ENCODE results near the gene TWNK.

Gene TWNK

DNA sequence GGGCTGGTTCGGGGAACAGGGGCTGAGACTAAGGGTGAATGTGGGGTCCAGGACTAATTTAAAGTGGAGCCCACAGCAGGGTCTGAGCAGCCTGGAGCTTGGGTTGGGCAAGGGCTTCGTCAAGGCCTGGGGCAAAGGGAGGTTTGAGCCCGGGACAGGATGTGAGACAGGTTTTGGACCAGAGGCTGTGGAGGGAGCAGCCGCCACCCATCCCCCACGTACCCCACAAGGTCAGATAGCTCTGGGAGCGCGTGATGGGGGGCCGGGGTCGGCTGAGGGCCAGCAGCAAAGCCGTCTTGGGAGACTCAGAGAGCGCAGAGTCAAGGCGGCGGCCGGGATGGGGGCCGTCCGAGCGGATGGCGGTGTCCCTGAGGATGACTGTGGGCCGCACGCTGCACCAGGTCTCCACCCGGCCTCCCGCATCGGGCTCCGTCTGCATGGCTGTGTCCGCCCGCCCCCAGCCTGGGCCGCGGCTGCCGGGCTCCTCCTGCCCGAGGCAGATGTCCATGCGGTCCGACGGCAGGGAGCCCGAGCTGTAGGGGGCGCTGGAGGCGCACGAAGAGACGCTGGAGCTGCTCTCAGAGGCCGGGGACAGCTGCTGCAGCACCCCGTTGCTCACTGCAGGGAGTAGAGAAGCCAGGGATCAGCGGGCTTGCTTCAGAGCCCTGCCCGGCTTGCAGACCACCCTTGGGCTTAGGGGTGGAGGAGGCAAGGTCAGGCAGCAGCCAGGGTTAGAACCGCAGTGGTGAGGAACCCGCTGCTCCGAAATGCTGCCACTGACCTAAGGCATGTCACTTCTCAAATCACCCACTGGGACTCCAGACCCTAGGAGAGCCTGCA is 31.5 kb downstream of the TWNK start (continued):
- TF ChIP-seq ZNF214 (tag by site-specific recombination; IDR thresholded peaks at IDR 0.05; ENCODE audit: borderline replicate concordance) (no peak), BCL11B (tag by site-specific recombination; IDR thresholded peaks at IDR 0.05; ENCODE audit: low read depth) (0 out of 2 replicates have a peak, but pooled peaks have one; percentile 45), MEIS1 (CRISPR knock-in tag; IDR thresholded peaks at IDR 0.05; ENCODE audit: borderline replicate concordance) (no peak), ZNF10 (tag by site-specific recombination; IDR thresholded peaks at IDR 0.05) (0 out of 2 replicates have a peak, but pooled peaks have one; percentile 16), GLI4 (tag by site-specific recombination; IDR thresholded peaks at IDR 0.05) (no peak), ZNF544 (tag by site-specific recombination; IDR thresholded peaks at IDR 0.05) (no peak), ZNF366 (tag by site-specific recombination; conservative IDR thresholded peaks at IDR 0.05) (no peak), ZNF560 (tag by site-specific recombination; IDR thresholded peaks at IDR 0.05; ENCODE audit: borderline replicate concordance) (no peak), ZNF175 (tag by site-specific recombination; IDR thresholded peaks at IDR 0.05) (no peak), ZNF768 (tag by site-specific recombination; IDR thresholded peaks at IDR 0.05) (no peak), ZNF350 (tag by site-specific recombination; IDR thresholded peaks at IDR 0.05) (no peak), EGR2 (tag by site-specific recombination; IDR thresholded peaks at IDR 0.05; ENCODE audit: low read depth) (no peak), ZNF677 (tag by site-specific recombination; IDR thresholded peaks at IDR 0.05) (no peak), ZNF654 (tag by site-specific recombination; IDR thresholded peaks at IDR 0.05; ENCODE audit: low read depth) (peak; percentile 71), ZNF623 (tag by site-specific recombination; IDR thresholded peaks at IDR 0.05) (no peak), ZNF548 (tag by site-specific recombination; IDR thresholded peaks at IDR 0.05) (no peak), REPIN1 (tag by site-specific recombination; IDR thresholded peaks at IDR 0.05; ENCODE audit: low read depth) (no peak), ZNF837 (tag by site-specific recombination; IDR thresholded peaks at IDR 0.05) (no peak), ZNF792 (tag by site-specific recombination; IDR thresholded peaks at IDR 0.05) (no peak), ZNF433 (tag by site-specific recombination; IDR thresholded peaks at IDR 0.05; ENCODE audit: low read depth) (no peak), ZBTB8A (tag by site-specific recombination; IDR thresholded peaks at IDR 0.05) (peak; percentile 64)
- TF ChIP-seq, protein P1, sequence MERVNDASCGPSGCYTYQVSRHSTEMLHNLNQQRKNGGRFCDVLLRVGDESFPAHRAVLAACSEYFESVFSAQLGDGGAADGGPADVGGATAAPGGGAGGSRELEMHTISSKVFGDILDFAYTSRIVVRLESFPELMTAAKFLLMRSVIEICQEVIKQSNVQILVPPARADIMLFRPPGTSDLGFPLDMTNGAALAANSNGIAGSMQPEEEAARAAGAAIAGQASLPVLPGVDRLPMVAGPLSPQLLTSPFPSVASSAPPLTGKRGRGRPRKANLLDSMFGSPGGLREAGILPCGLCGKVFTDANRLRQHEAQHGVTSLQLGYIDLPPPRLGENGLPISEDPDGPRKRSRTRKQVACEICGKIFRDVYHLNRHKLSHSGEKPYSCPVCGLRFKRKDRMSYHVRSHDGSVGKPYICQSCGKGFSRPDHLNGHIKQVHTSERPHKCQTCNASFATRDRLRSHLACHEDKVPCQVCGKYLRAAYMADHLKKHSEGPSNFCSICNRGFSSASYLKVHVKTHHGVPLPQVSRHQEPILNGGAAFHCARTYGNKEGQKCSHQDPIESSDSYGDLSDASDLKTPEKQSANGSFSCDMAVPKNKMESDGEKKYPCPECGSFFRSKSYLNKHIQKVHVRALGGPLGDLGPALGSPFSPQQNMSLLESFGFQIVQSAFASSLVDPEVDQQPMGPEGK (tag by site-specific recombination; IDR thresholded peaks at IDR 0.05) = peak; percentile 69
- TF ChIP-seq, protein P2, sequence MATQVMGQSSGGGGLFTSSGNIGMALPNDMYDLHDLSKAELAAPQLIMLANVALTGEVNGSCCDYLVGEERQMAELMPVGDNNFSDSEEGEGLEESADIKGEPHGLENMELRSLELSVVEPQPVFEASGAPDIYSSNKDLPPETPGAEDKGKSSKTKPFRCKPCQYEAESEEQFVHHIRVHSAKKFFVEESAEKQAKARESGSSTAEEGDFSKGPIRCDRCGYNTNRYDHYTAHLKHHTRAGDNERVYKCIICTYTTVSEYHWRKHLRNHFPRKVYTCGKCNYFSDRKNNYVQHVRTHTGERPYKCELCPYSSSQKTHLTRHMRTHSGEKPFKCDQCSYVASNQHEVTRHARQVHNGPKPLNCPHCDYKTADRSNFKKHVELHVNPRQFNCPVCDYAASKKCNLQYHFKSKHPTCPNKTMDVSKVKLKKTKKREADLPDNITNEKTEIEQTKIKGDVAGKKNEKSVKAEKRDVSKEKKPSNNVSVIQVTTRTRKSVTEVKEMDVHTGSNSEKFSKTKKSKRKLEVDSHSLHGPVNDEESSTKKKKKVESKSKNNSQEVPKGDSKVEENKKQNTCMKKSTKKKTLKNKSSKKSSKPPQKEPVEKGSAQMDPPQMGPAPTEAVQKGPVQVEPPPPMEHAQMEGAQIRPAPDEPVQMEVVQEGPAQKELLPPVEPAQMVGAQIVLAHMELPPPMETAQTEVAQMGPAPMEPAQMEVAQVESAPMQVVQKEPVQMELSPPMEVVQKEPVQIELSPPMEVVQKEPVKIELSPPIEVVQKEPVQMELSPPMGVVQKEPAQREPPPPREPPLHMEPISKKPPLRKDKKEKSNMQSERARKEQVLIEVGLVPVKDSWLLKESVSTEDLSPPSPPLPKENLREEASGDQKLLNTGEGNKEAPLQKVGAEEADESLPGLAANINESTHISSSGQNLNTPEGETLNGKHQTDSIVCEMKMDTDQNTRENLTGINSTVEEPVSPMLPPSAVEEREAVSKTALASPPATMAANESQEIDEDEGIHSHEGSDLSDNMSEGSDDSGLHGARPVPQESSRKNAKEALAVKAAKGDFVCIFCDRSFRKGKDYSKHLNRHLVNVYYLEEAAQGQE (tag by site-specific recombination; IDR thresholded peaks at IDR 0.05) = 0 out of 2 replicates have a peak, but pooled peaks have one; percentile 33
- TF ChIP-seq, protein P3, sequence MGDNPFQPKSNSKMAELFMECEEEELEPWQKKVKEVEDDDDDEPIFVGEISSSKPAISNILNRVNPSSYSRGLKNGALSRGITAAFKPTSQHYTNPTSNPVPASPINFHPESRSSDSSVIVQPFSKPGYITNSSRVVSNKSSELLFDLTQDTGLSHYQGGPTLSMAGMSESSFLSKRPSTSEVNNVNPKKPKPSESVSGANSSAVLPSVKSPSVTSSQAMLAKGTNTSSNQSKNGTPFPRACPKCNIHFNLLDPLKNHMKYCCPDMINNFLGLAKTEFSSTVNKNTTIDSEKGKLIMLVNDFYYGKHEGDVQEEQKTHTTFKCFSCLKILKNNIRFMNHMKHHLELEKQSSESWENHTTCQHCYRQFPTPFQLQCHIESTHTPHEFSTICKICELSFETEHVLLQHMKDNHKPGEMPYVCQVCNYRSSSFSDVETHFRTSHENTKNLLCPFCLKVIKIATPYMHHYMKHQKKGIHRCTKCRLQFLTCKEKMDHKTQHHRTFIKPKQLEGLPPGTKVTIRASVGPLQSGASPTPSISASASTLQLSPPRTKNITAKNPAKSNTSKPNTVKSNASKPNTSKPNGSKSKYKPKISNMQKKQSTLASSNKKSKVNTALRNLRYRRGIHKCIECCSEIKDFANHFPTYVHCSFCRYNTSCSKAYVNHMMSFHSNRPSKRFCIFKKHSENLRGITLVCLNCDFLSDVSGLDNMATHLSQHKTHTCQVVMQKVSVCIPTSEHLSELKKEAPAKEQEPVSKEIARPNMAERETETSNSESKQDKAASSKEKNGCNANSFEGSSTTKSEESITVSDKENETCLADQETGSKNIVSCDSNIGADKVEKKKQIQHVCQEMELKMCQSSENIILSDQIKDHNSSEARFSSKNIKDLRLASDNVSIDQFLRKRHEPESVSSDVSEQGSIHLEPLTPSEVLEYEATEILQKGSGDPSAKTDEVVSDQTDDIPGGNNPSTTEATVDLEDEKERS (tag by site-specific recombination; IDR thresholded peaks at IDR 0.05) = no peak
- TF ChIP-seq, protein P4, sequence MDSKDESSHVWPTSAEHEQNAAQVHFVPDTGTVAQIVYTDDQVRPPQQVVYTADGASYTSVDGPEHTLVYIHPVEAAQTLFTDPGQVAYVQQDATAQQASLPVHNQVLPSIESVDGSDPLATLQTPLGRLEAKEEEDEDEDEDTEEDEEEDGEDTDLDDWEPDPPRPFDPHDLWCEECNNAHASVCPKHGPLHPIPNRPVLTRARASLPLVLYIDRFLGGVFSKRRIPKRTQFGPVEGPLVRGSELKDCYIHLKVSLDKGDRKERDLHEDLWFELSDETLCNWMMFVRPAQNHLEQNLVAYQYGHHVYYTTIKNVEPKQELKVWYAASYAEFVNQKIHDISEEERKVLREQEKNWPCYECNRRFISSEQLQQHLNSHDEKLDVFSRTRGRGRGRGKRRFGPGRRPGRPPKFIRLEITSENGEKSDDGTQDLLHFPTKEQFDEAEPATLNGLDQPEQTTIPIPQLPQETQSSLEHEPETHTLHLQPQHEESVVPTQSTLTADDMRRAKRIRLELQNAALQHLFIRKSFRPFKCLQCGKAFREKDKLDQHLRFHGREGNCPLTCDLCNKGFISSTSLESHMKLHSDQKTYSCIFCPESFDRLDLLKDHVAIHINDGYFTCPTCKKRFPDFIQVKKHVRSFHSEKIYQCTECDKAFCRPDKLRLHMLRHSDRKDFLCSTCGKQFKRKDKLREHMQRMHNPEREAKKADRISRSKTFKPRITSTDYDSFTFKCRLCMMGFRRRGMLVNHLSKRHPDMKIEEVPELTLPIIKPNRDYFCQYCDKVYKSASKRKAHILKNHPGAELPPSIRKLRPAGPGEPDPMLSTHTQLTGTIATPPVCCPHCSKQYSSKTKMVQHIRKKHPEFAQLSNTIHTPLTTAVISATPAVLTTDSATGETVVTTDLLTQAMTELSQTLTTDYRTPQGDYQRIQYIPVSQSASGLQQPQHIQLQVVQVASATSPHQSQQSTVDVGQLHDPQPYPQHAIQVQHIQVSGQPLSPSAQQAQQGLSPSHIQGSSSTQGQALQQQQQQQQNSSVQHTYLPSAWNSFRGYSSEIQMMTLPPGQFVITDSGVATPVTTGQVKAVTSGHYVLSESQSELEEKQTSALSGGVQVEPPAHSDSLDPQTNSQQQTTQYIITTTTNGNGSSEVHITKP (tag by site-specific recombination; IDR thresholded peaks at IDR 0.05) = no peak
- TF ChIP-seq, protein P5, sequence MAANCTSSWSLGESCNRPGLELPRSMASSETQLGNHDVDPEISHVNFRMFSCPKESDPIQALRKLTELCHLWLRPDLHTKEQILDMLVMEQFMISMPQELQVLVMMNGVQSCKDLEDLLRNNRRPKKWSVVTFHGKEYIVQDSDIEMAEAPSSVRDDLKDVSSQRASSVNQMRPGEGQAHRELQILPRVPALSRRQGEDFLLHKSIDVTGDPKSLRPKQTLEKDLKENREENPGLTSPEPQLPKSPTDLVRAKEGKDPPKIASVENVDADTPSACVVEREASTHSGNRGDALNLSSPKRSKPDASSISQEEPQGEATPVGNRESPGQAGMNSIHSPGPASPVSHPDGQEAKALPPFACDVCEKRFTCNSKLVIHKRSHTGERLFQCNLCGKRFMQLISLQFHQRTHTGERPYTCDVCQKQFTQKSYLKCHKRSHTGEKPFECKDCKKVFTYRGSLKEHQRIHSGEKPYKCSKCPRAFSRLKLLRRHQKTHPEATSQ (tag by site-specific recombination; IDR thresholded peaks at IDR 0.05) = no peak
